ENCODE data around the gene GRPEL1. TPM values are rescaled to one million over a fixed set of nuclear protein-coding genes. Genes with fewer than 3 reads are reported as not detected.

The GRPEL1 gene
- total RNA-seq, 1 donor from 2014 or later: 14.0 TPM

DNA sequence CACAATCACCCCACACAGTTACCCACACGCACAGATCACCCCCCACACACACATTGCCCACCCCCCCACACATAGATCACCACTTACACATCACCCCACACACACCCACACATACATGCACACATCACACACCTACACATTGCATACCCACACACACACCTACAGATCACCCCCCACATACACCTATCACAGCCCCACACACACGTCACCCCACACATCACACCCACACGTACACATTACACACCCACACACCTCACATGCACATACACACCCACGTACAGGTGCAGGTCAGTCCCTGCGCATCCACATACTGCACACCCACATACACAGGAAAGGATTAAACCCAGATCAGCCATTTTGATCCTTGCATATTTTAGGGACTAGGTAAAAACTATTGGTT is 40.0 kb downstream of the GRPEL1 start:
- Mint-ChIP-seq H3K4me3 (ENCODE audit: unreplicated experiment) (no peak overlapping the region), H3K27ac (ENCODE audit: unreplicated experiment) (peak overlapping the region; percentile 34), H3K4me1 (ENCODE audit: low read depth, unreplicated experiment) (peaks cover 6% of the 10 kb centered on the region), H3K36me3 (ENCODE audit: unreplicated experiment) (no peaks in the 10 kb centered on the region), H3K27me3 (ENCODE audit: unreplicated experiment) (peaks cover 3% of the 10 kb centered on the region), H3K9me3 (ENCODE audit: unreplicated experiment) (peaks cover 4% of the 10 kb centered on the region)
- DNase-seq: no peak
- TF ChIP-seq, protein P1, sequence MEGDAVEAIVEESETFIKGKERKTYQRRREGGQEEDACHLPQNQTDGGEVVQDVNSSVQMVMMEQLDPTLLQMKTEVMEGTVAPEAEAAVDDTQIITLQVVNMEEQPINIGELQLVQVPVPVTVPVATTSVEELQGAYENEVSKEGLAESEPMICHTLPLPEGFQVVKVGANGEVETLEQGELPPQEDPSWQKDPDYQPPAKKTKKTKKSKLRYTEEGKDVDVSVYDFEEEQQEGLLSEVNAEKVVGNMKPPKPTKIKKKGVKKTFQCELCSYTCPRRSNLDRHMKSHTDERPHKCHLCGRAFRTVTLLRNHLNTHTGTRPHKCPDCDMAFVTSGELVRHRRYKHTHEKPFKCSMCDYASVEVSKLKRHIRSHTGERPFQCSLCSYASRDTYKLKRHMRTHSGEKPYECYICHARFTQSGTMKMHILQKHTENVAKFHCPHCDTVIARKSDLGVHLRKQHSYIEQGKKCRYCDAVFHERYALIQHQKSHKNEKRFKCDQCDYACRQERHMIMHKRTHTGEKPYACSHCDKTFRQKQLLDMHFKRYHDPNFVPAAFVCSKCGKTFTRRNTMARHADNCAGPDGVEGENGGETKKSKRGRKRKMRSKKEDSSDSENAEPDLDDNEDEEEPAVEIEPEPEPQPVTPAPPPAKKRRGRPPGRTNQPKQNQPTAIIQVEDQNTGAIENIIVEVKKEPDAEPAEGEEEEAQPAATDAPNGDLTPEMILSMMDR (IDR thresholded peaks at IDR 0.05; ENCODE audit: partially characterized antibody, unreplicated experiment): no peak

DNA sequence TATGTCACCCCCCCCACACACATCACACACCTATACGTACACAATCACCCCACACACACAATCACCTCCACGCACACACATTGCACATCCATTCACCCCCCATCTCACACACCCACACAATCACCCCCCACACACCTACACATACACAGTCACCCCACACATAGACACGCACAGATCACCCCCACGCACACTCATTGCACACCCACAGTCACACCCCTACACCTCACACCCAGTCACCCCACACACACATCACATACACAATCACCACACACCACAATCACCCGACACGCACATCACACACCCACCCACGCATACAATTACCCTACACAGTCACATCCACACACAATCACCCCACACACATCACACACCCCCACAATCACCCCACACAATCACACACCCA is 40.6 kb downstream of the GRPEL1 start:
- TF ChIP-seq, protein P1 (IDR thresholded peaks at IDR 0.05; ENCODE audit: partially characterized antibody, unreplicated experiment): no peak
- peaks cover 3% of the 10 kb centered on the region for H3K27me3 Mint-ChIP-seq (ENCODE audit: unreplicated experiment)
- no peak overlapping the region for H3K4me3 Mint-ChIP-seq (ENCODE audit: unreplicated experiment)
- DNase-seq: no peak
- peaks cover 4% of the 10 kb centered on the region for H3K9me3 Mint-ChIP-seq (ENCODE audit: unreplicated experiment)
- H3K27ac Mint-ChIP-seq (ENCODE audit: unreplicated experiment): no peak overlapping the region
- H3K4me1 Mint-ChIP-seq (ENCODE audit: low read depth, unreplicated experiment): peaks cover 5% of the 10 kb centered on the region
- H3K36me3 Mint-ChIP-seq (ENCODE audit: unreplicated experiment): no peaks in the 10 kb centered on the region

DNA sequence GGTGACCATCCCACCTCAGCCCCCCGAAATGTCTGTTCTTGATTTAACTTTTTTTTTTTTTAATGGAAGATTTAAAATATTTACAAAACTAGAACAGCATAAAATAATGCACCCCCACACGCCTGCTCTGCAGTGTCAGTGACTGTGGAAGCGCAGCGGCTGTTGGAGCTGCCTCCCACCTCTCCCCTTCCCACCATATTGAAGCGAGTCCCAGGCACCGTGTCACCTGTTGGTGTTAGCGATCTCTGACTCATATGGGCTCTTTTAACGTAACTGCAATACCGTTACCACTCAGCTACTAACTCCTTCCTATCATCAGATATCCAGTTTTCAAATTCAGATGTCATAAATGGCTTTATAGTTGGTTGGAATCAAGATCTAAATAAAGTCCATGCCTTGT is 41.8 kb downstream of the GRPEL1 start:
- H3K4me1 Mint-ChIP-seq (ENCODE audit: low read depth, unreplicated experiment): no peaks in the 10 kb centered on the region
- TF ChIP-seq, protein P1 (IDR thresholded peaks at IDR 0.05; ENCODE audit: partially characterized antibody, unreplicated experiment): no peak
- no peak overlapping the region for H3K27ac Mint-ChIP-seq (ENCODE audit: unreplicated experiment)
- H3K4me3 Mint-ChIP-seq (ENCODE audit: unreplicated experiment): no peak overlapping the region
- no peak for DNase-seq
- no peaks in the 10 kb centered on the region for H3K36me3 Mint-ChIP-seq (ENCODE audit: unreplicated experiment)
- H3K27me3 Mint-ChIP-seq (ENCODE audit: unreplicated experiment): no peaks in the 10 kb centered on the region
- peaks cover 4% of the 10 kb centered on the region for H3K9me3 Mint-ChIP-seq (ENCODE audit: unreplicated experiment)

DNA sequence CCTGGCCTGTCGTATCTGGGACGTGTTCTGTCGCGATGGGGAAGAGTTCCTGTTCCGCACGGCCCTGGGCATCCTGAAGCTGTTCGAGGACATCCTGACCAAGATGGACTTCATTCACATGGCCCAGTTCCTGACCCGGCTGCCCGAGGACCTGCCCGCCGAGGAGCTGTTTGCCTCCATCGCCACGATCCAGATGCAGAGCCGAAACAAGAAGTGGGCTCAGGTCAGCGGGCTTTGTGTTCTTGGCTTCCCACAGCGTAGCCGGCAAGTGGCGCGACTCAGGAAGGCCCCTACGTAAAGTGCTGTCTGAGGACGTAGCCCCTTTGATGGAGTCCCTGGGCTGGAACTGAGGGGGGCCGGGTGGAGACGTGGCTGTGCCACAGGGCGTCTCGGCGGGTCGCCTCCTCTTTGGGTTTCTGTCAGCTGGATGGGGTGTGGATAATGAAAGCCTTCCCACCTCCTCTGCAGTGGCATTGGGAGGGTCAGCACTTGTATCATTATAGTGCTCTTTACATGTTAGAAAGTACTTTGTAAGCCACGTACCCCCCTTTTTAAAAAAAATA is 42.7 kb downstream of the GRPEL1 start:
- H3K4me3 Mint-ChIP-seq (ENCODE audit: unreplicated experiment): no peak overlapping the region
- H3K36me3 Mint-ChIP-seq (ENCODE audit: unreplicated experiment): no peaks in the 10 kb centered on the region
- H3K27me3 Mint-ChIP-seq (ENCODE audit: unreplicated experiment): peaks cover 2% of the 10 kb centered on the region
- no peaks in the 10 kb centered on the region for H3K4me1 Mint-ChIP-seq (ENCODE audit: low read depth, unreplicated experiment)
- H3K9me3 Mint-ChIP-seq (ENCODE audit: unreplicated experiment): peaks cover 7% of the 10 kb centered on the region
- no peak for DNase-seq
- H3K27ac Mint-ChIP-seq (ENCODE audit: unreplicated experiment): no peak overlapping the region
- TF ChIP-seq, protein P1 (IDR thresholded peaks at IDR 0.05; ENCODE audit: partially characterized antibody, unreplicated experiment): no peak

DNA sequence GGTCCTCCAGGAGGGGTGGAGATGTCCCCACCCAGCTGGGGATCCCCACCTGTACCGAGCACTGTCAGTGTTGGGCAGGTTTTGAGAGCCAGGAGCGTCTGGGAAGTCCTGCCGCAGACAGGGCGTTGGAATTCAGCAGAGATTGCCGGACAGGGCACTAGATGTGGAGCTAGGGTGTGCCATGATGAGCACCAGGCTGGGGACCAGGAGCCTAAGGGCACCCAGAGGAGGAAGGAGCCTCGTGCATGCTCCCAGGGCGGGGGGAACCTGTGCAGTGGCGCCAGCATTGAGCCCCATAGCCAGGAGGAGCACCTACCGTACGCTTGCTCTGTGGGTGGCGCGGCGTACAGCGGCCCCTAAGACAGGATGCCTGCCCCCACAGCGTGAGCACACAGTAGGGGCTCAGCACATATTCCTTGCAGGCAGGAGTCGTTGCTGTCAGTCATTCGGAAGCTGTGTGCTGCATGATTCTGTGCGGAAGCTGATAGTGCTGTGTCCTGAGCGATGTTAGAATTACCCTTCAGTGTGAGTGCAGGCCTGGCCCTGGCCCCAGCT is 43.5 kb downstream of the GRPEL1 start:
- Mint-ChIP-seq H3K36me3 (ENCODE audit: unreplicated experiment) (no peaks in the 10 kb centered on the region), H3K27me3 (ENCODE audit: unreplicated experiment) (peaks cover 2% of the 10 kb centered on the region), H3K4me3 (ENCODE audit: unreplicated experiment) (no peak overlapping the region), H3K27ac (ENCODE audit: unreplicated experiment) (no peak overlapping the region), H3K9me3 (ENCODE audit: unreplicated experiment) (peaks cover 6% of the 10 kb centered on the region), H3K4me1 (ENCODE audit: low read depth, unreplicated experiment) (peaks cover under 1% of the 10 kb centered on the region)
- TF ChIP-seq, protein P1 (IDR thresholded peaks at IDR 0.05; ENCODE audit: partially characterized antibody, unreplicated experiment): no peak
- DNase-seq: no peak
